NCI-H187 (cell line): ENCODE results near the gene ASXL1.

Experiments
- DNase-seq, 2 experiments: peaks; one replicate each; lab custom pipeline; 2025; lab: John Stamatoyannopoulos, UW

ASXL1 gene

GRCh38 chr20:32466739-32467505, 108.8 kb downstream of the ASXL1 start:
- no peak for DNase-seq

GRCh38 chr20:32467506-32468312, 109.6 kb downstream of the ASXL1 start:
- DNase-seq, result no peak

GRCh38 chr20:32468313-32468640, 110.1 kb downstream of the ASXL1 start:
- DNase-seq, result no peak

GRCh38 chr20:32468860-32469259, 110.7 kb downstream of the ASXL1 start:
- no peak for DNase-seq

GRCh38 chr20:32470025-32470861, 112.1 kb downstream of the ASXL1 start:
- DNase-seq, result no peak

GRCh38 chr20:32470940-32471339, 112.8 kb downstream of the ASXL1 start:
- no peak for DNase-seq

- no peak for DNase-seq
These were observed 114.6 kb downstream of the ASXL1 start for GRCh38 chr20:32472581-32473207.

- no peak for DNase-seq
These were observed 115.3 kb downstream of the ASXL1 start for GRCh38 chr20:32473231-32474008.

- no peak for DNase-seq
These were observed 116.0 kb downstream of the ASXL1 start for GRCh38 chr20:32474009-32474716.

- DNase-seq, result no peak
These were observed 116.5 kb downstream of the ASXL1 start for GRCh38 chr20:32474717-32474966.

- no peak for DNase-seq
These were observed 117.1 kb downstream of the ASXL1 start for GRCh38 chr20:32474967-32475811.

- DNase-seq, result no peak
These were observed 118.8 kb downstream of the ASXL1 start for GRCh38 chr20:32476684-32477593.

- DNase-seq, result no peak
These were observed 119.7 kb downstream of the ASXL1 start for GRCh38 chr20:32477594-32478512.

- no peak for DNase-seq
These were observed 120.4 kb downstream of the ASXL1 start for GRCh38 chr20:32478576-32478975.

- no peak for DNase-seq
These were observed 120.9 kb downstream of the ASXL1 start for GRCh38 chr20:32479012-32479411.

- no peak for DNase-seq
These were observed 121.6 kb downstream of the ASXL1 start for GRCh38 chr20:32479697-32480171.

- DNase-seq, result no peak
These were observed 122.5 kb downstream of the ASXL1 start for GRCh38 chr20:32480371-32481241.
